Body of pancreas (tissue), 4 donors: ENCODE data around the gene EPHA4.

Source experiments
- CTCF ChIP-seq, 7 experiments: fragments of 450-650 bp in 4 of 7; fragments of 200-600 bp in 3 of 7; sonication (generic) in 3 of 7; IDR thresholded peaks; one replicate each; pipeline ENCODE4 v1.5.1; 2016 to 2019; ENCODE audit warnings: antibody characterized with exemption in 7 of 7
- POLR2A ChIP-seq, 3 donors: fragments of 450-650 bp; IDR thresholded peaks; one replicate each; pipeline ENCODE4 v1.6.1; 2016; ENCODE audit warnings: antibody characterized with exemption in 3 of 3, mild to moderate bottlenecking in 2 of 3

DNA sequence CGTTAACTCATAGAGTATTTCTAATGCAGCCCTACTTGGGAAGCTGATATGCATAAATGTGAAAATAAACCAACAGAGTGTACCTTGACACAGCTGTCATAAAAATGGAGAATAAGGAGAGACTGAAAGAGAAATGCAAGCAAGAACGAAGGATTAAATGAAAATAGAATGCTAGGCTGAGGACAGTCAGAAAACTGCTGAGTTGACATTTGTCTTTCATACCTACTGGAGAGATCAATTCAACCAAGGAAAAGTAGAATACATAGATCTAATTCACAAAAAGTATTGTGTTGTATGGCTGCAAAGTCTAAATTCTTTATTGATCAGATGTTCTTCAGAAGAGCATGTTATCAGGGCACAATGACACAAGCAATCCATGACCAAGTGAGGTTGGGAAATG, 112.0 kb downstream of the EPHA4 start:
- TF ChIP-seq CTCF (IDR thresholded peaks at IDR 0.05) (no peak), POLR2A (IDR thresholded peaks at IDR 0.05) (no peak)
